ES-I3 (cell line): ENCODE results near the gene LRIG2.
"Not testable (repeated sequence)": the region's sequence is repeated elsewhere in the genome, so short reads cannot be mapped to it uniquely, and the experiment has no call there.

Experiments
- H3K36me3 ChIP-seq: 2 replicates; pipeline ENCODE4 v1.6.1; 2013; ENCODE audit warnings: mild to moderate bottlenecking, low read length, control low read depth, moderate library complexity; ENCODE audit not compliant: insufficient read depth
- H3K4me1 ChIP-seq: 2 replicates; pipeline ENCODE4 v1.6.1; 2013; ENCODE audit warnings: mild to moderate bottlenecking, control low read depth, low read length; ENCODE audit not compliant: insufficient read depth
- H3K9ac ChIP-seq: 2 replicates; pipeline ENCODE4 v1.6.1; 2013; ENCODE audit warnings: low read depth, mild to moderate bottlenecking, low read length, moderate library complexity
- H3K9me3 ChIP-seq: 2 replicates; pipeline ENCODE4 v1.6.1; 2013; ENCODE audit warnings: mild to moderate bottlenecking, low read length, moderate library complexity; ENCODE audit not compliant: control insufficient read depth, insufficient read depth

LRIG2 gene, protein sequence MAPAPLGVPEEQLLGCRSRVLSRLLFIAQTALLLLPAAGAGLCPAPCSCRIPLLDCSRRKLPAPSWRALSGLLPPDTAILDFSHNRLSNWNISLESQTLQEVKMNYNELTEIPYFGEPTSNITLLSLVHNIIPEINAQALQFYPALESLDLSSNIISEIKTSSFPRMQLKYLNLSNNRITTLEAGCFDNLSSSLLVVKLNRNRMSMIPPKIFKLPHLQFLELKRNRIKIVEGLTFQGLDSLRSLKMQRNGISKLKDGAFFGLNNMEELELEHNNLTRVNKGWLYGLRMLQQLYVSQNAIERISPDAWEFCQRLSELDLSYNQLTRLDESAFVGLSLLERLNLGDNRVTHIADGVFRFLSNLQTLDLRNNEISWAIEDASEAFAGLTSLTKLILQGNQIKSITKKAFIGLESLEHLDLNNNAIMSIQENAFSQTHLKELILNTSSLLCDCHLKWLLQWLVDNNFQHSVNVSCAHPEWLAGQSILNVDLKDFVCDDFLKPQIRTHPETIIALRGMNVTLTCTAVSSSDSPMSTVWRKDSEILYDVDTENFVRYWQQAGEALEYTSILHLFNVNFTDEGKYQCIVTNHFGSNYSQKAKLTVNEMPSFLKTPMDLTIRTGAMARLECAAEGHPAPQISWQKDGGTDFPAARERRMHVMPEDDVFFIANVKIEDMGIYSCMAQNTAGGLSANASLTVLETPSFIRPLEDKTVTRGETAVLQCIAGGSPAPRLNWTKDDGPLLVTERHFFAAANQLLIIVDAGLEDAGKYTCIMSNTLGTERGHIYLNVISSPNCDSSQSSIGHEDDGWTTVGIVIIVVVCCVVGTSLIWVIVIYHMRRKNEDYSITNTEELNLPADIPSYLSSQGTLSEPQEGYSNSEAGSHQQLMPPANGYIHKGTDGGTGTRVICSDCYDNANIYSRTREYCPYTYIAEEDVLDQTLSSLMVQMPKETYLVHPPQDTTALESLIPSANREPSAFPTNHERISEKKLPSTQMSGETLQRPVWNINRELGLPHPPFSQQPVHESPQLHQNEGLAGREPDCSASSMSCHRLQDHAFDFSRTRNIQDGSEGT

DNA sequence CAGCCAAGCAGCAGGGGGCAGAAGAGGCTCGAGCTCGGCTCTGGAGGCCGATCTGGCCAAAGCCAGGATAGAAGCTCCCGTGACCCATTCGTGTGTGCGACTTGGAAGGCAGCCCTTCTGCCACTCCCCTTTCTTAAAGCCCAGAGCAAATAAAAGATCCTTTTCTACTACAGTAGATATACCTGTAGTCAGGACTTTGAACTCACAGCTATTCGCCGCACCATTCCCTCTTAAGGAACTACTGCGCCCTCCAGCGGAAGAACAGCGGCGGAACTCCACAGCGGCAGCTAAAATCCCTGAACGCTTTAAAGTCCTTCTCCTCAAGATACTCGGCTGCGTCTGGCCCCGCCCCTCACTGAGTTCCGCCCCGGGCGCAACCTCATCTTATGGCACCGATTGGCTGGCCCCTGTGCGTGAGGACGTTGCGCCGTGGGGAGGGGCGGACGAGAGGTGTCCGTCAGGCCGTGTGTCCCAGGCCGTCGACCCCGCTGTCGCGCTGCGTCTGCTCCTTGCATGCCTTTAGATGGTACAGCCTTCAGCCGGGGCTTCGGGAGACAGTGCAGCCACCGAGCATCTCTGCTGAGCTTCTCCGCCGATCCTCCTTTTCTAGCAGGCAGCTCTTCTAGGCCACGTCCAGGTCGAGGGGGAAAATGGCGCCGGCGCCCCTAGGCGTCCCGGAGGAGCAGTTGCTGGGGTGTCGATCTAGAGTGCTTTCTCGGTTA is at the start of gene LRIG2:
LRIG2 (plus strand) TSS at position 442 of the 722 bp plus-strand sequence; CDS start at position 651, 209 bp downstream.
- H3K4me1 ChIP-seq = peaks cover 14% of the 10 kb centered on the region
- H3K9me3 ChIP-seq = no peaks in the 10 kb centered on the region; the same call in 1 of the 2 replicates
- H3K36me3 ChIP-seq = no peaks in the 10 kb centered on the region; the same call in 1 of the 2 replicates
- H3K9ac ChIP-seq = peak within 1 kb of the TSS; percentile 88

DNA sequence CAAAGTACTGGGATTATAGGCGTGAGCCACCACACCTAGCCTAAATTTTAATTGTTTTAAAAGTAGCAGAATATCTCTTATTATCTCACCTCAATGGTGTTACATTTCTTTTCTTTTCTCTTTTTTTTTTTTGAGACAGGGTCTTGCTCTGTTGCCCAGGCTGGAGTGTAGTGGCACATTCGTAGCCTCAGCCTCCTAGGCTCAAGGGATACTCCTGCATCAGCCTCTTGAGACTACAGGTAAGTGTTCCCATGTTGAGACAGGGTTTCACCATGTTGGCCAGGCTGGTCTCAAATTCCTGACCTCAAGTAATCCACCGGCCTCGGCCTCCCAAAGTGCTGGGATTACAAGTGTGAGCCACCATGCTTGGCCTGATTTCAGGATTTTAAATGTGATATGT is 49.7 kb upstream of the LRIG2 start:
- H3K9me3 ChIP-seq, H3K36me3 ChIP-seq, H3K9ac ChIP-seq: not testable (repeated sequence)
- H3K4me1 ChIP-seq = peaks cover 18% of the 10 kb centered on the region

DNA sequence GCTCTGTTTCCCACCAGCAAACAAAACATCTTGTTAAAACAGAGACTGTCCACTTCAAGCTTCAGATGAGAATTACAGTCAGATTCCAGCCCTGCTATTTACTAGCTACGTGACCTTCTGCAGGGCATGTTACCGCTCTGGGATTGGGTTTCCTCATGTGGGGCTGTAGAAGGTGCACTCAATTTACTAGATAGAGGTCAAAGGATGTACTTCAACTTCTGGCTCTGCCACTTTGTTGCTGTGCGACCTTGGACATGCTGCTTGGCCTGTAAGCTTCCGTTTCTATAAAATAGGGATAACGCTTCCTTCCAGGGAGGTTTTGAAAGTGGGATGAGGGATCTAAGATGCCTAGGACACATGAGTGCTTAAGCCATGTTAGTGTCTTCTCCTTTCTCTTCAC is 46.0 kb upstream of the LRIG2 start:
- Histone ChIP-seq H3K9ac (no peak overlapping the region), H3K9me3 (0 out of 2 replicates have a peak, but pooled peaks cover 3% of the 10 kb centered on the region)

DNA sequence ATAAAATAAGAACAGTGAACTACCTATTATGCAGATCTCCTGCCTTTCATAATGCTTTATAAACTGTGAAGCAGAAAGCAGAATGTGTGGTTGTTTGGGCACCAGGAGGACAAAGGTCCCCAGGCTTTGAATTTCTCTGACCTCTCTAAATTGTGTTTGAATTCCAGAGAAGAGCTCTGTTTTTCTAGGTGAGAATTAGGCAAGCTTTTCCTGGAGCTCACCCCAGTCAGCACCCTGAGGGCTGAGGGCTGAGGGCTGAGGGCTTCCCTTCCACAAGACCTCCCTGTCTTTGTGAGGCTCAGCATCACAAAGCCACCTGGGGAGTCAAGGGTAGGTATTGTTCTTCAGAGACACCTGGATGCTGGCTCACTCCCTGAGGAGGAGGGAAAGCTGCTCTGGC is 45.5 kb upstream of the LRIG2 start:
- H3K9ac ChIP-seq = no peak overlapping the region
- peaks cover 20% of the 10 kb centered on the region for H3K4me1 ChIP-seq
- no peaks in the 10 kb centered on the region for H3K36me3 ChIP-seq
- H3K9me3 ChIP-seq = 0 out of 2 replicates have a peak, but pooled peaks cover 3% of the 10 kb centered on the region

More for the DNA sequence above, 46.0 kb upstream of the LRIG2 start:
- Histone ChIP-seq H3K4me1 (peaks cover 20% of the 10 kb centered on the region), H3K36me3 (no peaks in the 10 kb centered on the region)

DNA sequence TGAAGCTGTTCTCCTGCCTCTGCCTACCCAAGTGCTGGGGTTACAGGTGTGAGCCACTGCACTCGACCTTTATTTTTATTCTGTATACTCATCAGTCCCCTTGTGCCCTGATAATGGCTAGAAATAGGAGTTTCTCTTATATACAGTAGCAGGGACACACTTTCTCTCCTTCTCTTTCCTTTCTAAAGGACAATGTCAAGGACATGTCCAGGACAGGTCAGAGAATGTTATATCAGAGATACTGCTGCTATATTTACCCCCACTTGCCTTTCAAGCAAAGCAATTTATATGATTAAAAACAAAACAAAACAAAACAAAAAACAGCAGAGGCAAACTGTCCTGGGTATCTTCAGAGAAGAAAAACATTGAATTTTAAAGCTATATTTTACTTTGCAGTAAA is 43.2 kb upstream of the LRIG2 start:
- H3K4me1 ChIP-seq = peaks cover 20% of the 10 kb centered on the region
- H3K36me3 ChIP-seq = no peaks in the 10 kb centered on the region
- no peaks in the 10 kb centered on the region for H3K9me3 ChIP-seq
- no peak overlapping the region for H3K9ac ChIP-seq

DNA sequence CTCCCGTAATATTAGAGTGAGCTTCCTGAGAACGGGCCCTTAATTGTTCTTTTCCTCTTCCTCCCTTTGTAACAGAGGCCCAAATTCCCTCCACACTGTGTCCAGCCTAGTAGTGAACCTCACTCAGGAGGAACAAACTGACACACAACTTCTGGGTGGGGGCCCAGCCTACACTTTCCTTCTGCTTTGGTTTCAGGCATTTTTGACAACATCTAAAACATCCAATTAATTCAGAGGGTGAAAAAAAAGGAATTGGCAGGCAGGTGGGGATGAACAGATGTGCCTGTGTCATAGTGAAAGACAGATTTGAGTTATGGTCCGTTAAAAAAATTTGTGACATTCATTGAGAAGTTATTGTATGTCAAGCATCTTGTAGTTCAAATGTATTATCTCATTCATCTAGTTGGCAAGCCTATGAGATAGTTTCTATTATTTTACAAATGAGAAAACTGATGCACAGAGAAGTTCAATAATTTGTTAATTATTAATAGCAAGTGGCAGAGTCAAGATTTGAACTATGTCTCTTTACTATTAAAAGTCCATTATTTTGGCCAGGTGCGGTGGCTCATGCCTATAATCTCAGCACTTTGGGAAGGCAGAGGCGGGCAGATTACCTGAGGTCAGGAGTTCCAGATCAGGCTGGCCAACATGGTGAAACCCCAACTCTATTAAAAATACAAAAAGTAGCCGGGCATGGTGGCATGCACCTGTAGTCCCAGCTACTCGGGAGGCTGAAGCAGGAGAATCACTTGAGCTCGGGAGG is 41.6 kb upstream of the LRIG2 start:
- H3K9ac ChIP-seq = no peak overlapping the region

DNA sequence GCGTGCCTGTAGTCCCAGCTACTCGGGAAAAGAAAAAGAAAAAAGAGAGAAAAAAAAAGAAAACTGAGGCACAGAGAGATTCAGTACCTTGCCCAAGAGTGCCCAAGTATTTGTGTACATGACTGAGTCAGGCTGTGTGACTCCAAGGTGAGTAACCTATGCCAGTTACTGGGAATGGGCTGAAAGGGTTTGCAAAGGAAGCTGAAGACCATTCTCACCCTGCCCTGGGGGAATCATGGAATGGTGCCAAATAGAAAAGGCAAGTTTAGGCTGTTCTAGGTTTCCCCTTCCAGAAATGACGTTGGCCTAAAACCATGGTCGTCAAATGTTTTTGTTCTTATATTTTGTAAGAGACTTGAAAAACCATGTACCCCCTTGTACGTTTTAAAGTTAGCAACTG is 37.9 kb upstream of the LRIG2 start:
- Histone ChIP-seq H3K4me1 (peaks cover 18% of the 10 kb centered on the region), H3K9ac (no peak overlapping the region), H3K9me3 (no peaks in the 10 kb centered on the region), H3K36me3 (no peaks in the 10 kb centered on the region)

More for the DNA sequence above, 41.6 kb upstream of the LRIG2 start:
- H3K9me3 ChIP-seq = no peaks in the 10 kb centered on the region
- no peaks in the 10 kb centered on the region for H3K36me3 ChIP-seq
- H3K4me1 ChIP-seq = peaks cover 24% of the 10 kb centered on the region

DNA sequence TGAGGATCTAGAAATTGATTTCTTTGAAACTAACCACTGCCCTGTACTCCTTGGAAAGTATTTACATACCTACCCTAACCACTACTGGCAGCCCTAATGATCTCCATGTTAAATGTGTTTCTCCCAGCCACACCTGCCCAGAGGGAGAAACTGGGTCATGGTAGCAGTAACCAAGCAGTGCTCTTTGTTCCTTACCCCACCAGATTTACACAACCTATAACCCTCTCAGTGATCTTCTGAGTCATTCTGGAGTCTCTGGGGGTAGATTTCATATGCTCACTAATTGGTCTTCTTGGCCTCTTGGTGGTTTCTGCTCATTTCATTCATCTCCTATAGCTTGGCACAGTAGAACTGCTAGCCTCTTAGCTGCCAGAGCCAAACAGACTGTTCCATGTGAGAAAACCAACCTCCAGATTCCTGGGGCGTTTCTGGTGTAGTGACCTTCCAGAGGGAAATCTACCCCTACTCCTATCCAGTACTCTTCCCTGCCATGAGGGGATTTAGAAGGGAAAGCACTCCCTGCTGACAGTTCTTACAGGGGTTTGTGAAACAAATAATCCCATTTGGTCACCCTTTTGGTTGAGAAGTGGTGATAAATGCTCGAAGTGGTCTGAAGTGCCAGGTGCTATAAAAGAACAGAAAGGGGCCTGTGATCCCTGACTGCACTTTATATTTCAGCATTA is 36.2 kb upstream of the LRIG2 start:
- Histone ChIP-seq H3K9ac (no peak overlapping the region), H3K36me3 (no peaks in the 10 kb centered on the region), H3K4me1 (peaks cover 28% of the 10 kb centered on the region), H3K9me3 (no peaks in the 10 kb centered on the region)

DNA sequence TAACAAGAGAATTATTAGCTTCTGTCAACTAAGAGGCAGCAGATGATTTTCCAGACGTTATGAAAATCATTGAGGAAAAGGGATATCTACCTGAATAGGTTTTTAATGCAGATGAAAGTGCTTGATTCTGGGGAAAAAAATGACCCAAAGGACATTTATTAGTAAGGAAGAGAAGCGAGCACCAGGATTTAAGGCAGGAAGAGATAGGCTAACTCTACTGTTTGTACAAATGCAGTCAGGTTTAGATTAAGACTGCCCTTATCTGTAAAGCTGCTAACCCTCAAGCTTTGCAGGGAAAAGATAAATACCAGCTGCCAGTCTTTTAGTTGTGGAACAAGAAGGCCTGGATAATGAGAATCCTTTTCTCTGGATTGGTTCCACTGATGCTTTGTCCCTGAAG is 33.0 kb upstream of the LRIG2 start:
- no peaks in the 10 kb centered on the region for H3K36me3 ChIP-seq
- H3K9me3 ChIP-seq = no peaks in the 10 kb centered on the region
- no peak overlapping the region for H3K9ac ChIP-seq
- peaks cover 43% of the 10 kb centered on the region for H3K4me1 ChIP-seq

DNA sequence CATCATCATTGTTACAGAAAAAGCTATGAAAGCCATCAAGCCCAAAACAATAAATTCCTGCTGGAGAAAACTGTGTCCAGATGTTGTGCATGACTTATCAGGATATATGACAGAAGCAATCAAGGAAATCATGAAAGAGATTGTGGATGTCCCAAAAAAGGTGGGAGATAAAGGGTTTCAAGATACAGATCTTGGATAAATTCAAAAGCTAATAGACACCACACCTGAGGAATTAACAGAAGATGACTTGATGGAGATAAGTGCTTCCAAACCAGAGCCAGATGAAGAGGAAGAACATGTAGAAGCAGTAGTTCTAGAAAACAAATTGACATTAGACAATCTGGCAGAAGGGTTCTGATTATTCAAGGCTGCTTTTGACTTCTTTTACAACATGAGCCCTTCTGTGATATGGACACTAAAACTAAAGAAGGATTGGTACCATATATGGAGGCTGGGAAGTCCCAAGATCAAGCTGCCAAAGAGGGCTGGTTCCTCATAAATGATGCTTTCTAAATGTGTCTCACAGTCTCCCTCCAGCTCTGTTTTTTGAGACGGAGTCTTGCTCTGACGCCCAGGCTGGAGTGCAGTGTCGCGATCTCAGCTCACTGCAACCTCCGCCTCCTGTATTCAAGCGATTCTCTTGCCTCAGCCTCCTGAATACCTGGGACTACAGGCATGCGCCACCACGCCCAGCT is 32.1 kb upstream of the LRIG2 start:
- H3K9me3 ChIP-seq = no peaks in the 10 kb centered on the region
- no peaks in the 10 kb centered on the region for H3K36me3 ChIP-seq
- H3K9ac ChIP-seq = no peak overlapping the region
- peaks cover 42% of the 10 kb centered on the region for H3K4me1 ChIP-seq

DNA sequence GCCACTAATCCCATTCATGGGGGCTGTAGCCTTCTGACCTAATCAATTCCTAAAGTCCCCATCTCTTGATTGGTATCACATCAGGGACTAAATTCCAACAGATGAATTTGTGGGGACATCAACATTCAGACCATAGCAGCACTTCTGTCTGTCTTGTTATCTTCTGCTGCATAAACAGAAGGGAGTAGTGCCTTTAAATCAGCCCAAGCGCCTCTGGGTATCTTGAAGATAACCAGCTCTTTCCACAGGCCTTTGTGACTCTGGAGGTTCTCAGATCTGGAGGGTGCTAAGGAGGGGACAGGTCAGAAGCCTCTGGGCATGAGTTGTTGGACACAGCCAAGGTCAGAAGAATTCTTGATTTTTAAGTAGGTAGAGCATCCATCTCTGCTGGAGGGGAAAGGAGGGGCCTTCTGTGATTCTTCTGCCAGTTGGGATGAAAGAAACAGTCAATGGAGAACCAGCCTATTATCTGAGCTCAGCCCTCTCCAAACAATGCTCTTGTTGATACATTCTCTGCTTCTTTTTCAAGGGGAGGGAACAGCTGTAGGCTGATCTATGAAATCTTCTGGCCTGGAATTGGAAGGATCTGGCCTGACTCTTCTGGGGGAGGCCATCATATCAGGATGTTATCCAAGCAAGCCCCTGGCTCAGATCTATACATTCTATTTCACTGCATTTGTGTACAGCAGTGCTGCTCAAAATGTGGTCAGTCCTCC is 31.3 kb upstream of the LRIG2 start:
- H3K36me3 ChIP-seq = no peaks in the 10 kb centered on the region
- H3K9ac ChIP-seq = peak overlapping the region; percentile 37
- H3K4me1 ChIP-seq = peaks cover 44% of the 10 kb centered on the region
- no peaks in the 10 kb centered on the region for H3K9me3 ChIP-seq
